Skeletal muscle satellite cell (primary cell): Measurements from ENCODE around the gene ANKRD61. TPM values are rescaled to one million over a fixed set of nuclear protein-coding genes. Genes with fewer than 3 reads are reported as not detected.
"Not testable (repeated sequence)": the region's sequence is repeated elsewhere in the genome, so short reads cannot be mapped to it uniquely, and the experiment has no call there.

Source experiments
- H3K27me3 ChIP-seq: 2 replicates; pipeline ENCODE4 v1.7.0; 2013; ENCODE audit warnings: low read length; ENCODE audit not compliant: control insufficient read depth, insufficient read depth
- H3K36me3 ChIP-seq: 2 replicates; pipeline ENCODE4 v1.7.0; 2013; ENCODE audit warnings: mild to moderate bottlenecking, control low read depth, low read length; ENCODE audit not compliant: insufficient read depth
- H3K4me1 ChIP-seq: 2 replicates; pipeline ENCODE4 v1.7.0; 2013; ENCODE audit warnings: low read length; ENCODE audit not compliant: control insufficient read depth, insufficient read depth
- H3K4me2 ChIP-seq: 2 replicates; pipeline ENCODE4 v1.7.0; 2013; ENCODE audit warnings: mild to moderate bottlenecking, low read length
- H3K4me3 ChIP-seq: 2 replicates; pipeline ENCODE4 v1.7.0; 2013; ENCODE audit warnings: low read length
- H3K9ac ChIP-seq: 2 replicates; pipeline ENCODE4 v1.7.0; 2013; ENCODE audit warnings: mild to moderate bottlenecking, low read depth, low read length, moderate library complexity
- H3K9me3 ChIP-seq: replicated peaks from 2 replicates; pipeline ENCODE4 v1.7.0; 2013; ENCODE audit warnings: mild to moderate bottlenecking, control low read depth, low read length
- total RNA-seq: library from RNA; depleted of rRNA; stranded (reverse); fragments of >200 nt; gene quantifications from 2 replicates; pipeline ENCODE4 v1.2.3, GENCODE V29; 2012; rRNA removed

The ANKRD61 gene
- 0.22 and 0.51 TPM in 2 replicates for total RNA-seq

DNA sequence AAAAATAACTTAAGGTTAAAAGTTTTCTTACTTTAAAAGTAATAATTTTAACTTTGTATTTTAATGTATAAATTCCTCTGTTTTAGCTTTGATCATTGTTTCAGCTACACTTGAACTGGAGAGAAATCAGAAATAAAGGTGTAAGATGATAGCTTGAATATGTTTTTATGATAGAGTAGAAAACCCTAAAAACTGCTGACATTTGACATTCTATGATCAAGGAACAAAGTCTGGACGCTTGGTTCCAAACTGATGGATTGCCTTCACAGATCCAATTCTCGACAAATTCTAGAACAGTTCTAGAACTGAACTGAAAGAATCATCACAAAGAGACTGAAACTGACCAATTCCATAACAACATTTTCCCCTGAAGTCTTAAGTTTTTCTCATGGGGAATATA is at the start of gene ANKRD61:
Gene ANKRD61, plus strand, starts transcription at position 389 of the 400 bp plus-strand sequence. Its CDS starts 0 bp downstream, at position 389.
- no peaks in the 10 kb centered on the region for H3K4me1 ChIP-seq
- no peak within 1 kb of the TSS for H3K4me2 ChIP-seq
- H3K9me3 ChIP-seq, result no peaks in the 10 kb centered on the region
- no peak within 1 kb of the TSS for H3K4me3 ChIP-seq
- no peaks in the 10 kb centered on the region for H3K27me3 ChIP-seq
- H3K9ac ChIP-seq, result no peak within 1 kb of the TSS
- peaks cover 60% of the 10 kb centered on the region for H3K36me3 ChIP-seq

- not testable (repeated sequence) for H3K36me3 ChIP-seq
These were observed 44.1 kb upstream of the ANKRD61 start for GRCh38 chr7:5987061-5987460.

GRCh38 chr7:5997210-5997808 is 33.9 kb upstream of the ANKRD61 start:
- Histone ChIP-seq H3K27me3 (no peaks in the 10 kb centered on the region), H3K4me3 (no peak overlapping the region), H3K9ac (no peak overlapping the region), H3K36me3 (peaks cover 23% of the 10 kb centered on the region), H3K4me1 (peaks cover 10% of the 10 kb centered on the region), H3K9me3 (no peaks in the 10 kb centered on the region), H3K4me2 (no peak overlapping the region)

More at GRCh38 chr7:5987061-5987460, 44.1 kb upstream of the ANKRD61 start:
- not testable (repeated sequence) for H3K9me3 ChIP-seq, H3K4me2 ChIP-seq, H3K4me1 ChIP-seq, H3K9ac ChIP-seq, H3K27me3 ChIP-seq, H3K4me3 ChIP-seq

GRCh38 chr7:6007386-6007785 is 23.8 kb upstream of the ANKRD61 start:
- Histone ChIP-seq H3K4me3 (no peak overlapping the region), H3K4me2 (no peak overlapping the region), H3K4me1 (peaks cover 10% of the 10 kb centered on the region), H3K9ac (no peak overlapping the region), H3K9me3 (no peaks in the 10 kb centered on the region), H3K27me3 (no peaks in the 10 kb centered on the region), H3K36me3 (peaks cover 5% of the 10 kb centered on the region)

DNA sequence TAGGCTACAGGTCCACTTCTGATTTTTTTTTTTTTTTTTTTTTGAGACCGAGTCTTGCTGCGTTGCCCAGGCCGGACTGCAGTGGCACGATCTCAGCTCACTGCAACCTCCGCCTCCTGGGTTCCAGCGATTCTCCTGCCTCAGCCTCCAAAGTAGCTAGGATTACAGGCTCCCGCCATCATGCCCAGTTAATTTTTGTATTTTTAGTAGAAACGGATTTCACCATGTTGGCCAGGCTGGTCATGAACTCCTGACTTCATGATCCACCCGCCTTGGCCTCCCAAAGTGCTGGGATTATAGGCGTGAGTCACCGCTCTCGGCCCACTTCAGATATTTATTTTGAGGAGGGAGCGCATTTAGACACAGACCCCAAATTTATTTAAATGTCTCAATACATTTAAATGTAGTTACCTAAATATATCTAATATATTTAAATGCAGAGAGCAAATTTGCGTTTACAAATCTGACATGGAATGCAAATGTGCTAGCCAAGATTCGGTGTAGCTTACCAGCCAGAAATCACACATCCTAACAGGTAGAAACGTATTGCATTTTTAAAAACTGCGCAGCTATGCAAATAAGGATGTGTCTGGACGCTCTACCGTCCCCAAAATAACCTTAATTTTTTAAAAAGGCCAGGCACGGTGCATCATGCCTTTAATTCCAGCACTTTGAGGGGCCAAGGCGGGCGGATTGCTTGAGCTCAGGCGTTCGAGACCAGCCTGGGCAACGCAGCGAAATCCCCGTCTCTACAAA is 23.2 kb upstream of the ANKRD61 start:
- H3K36me3 ChIP-seq, result peaks cover 11% of the 10 kb centered on the region
- H3K4me1 ChIP-seq, H3K27me3 ChIP-seq, H3K9me3 ChIP-seq: not testable (repeated sequence)
- peak overlapping the region; percentile 95 for H3K4me3 ChIP-seq
- peak overlapping the region; percentile 93 for H3K4me2 ChIP-seq
- H3K9ac ChIP-seq, result peak overlapping the region; percentile 92

DNA sequence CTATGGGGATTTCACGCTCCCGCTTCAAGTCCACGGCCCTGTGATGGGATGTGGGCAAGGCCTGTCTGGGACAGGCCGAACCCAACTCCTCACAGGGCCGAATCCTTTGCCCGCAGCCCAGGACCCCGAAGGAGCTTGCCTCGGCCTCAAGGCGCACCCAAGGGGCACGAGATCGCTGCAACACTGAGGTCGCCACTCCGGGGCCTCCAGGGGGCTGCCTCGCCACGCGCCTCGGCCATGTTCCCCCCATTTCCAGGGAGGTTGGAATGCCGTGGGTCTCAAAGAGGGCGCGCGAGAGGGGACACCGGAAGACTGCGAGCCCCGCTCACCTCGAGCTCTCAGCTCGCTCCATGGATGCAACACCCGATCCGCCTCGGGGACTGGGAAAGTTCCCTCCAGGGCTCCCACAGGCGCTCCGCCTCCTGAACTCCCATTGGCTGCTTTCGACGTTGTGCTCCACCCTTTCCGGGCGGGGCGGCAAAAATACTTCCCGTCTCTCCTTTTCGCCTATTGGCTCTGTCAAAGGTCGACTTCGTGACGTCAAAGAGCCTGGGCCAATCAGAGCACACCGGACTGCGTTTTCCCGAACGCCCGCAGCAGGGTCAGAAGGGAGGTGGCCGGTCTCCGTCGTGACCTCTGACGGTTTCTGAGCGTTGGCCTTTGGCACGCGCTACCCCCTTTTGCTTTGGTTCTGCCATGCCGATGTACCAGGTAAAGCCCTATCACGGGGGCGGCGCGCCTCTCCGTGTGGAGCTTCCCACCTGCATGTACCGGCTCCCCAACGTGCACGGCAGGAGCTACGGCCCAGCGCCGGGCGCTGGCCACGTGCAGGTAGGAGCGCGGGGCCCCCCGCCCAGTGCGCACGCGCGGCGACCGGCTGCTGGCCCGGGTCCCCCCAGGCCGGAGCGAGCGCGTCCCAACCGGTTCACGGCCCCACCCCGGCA is 22.2 kb upstream of the ANKRD61 start, which contains the start of the genes AIMP2 and PMS2:
Gene AIMP2, plus strand, starts transcription at position 605 of the 944 bp plus-strand sequence. Its CDS starts 92 bp downstream, at position 697.
Gene PMS2, minus strand, starts transcription at position 382 of the 944 bp plus-strand sequence. Its CDS starts 30 bp downstream, at position 352.
- H3K36me3 ChIP-seq, result peaks cover 11% of the 10 kb centered on the region
- peak within 1 kb of the TSS; percentile 95 for H3K9ac ChIP-seq
- H3K4me1 ChIP-seq, result peaks cover 10% of the 10 kb centered on the region
- peak within 1 kb of the TSS; percentile 95 for H3K4me3 ChIP-seq
- no peaks in the 10 kb centered on the region for H3K9me3 ChIP-seq
- no peaks in the 10 kb centered on the region for H3K27me3 ChIP-seq
- H3K4me2 ChIP-seq, result peak within 1 kb of the TSS; percentile 93

GRCh38 chr7:6010370-6010769 is 20.8 kb upstream of the ANKRD61 start:
- H3K27me3 ChIP-seq, H3K9me3 ChIP-seq: not testable (repeated sequence)
- peaks cover 15% of the 10 kb centered on the region for H3K4me1 ChIP-seq
- peak overlapping the region; percentile 95 for H3K4me3 ChIP-seq
- peaks cover 15% of the 10 kb centered on the region for H3K36me3 ChIP-seq
- peak overlapping the region; percentile 87 for H3K4me2 ChIP-seq
- peak overlapping the region; percentile 95 for H3K9ac ChIP-seq

GRCh38 chr7:6011541-6011940 is 19.6 kb upstream of the ANKRD61 start:
- H3K27me3 ChIP-seq, result no peaks in the 10 kb centered on the region
- no peaks in the 10 kb centered on the region for H3K9me3 ChIP-seq
- peaks cover 16% of the 10 kb centered on the region for H3K36me3 ChIP-seq
- H3K4me1 ChIP-seq, result peaks cover 25% of the 10 kb centered on the region
- H3K4me3 ChIP-seq, result no peak overlapping the region
- H3K4me2 ChIP-seq, result no peak overlapping the region
- H3K9ac ChIP-seq, result no peak overlapping the region

DNA sequence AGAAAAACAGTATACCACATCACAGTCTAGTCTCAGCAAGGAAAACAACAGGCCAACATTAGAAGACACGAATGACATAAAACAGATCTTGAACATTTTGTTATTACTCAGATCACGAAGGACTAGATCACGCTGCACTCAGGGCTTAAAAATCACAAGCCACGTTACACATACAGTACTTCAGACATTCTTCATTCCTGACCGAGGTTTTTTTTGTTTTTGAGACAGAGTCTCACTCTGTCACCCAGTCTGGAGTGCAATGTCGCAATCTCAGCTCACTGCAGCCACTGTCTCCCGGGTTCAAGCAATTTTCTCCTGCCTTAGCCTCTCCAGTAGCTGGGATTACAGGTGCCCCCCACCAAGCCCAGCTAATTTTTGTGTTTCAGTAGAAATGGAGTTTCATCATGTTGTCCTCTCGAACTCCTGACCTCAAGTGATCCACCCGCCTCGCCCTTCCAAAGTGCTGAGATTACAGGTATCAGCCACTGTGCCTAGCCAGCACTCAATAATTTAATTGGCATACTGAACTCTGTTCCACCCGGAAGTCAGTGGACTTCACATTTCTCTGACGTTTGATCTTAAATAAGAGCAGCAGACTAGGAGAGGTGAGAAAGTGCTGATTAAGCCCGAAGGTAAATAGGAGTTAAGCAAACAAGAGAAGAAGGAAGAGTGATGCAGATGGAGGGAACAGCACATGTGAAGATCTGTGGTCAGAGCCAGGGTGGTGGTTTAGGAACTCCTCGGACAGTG is 18.6 kb upstream of the ANKRD61 start:
- H3K4me2 ChIP-seq, result no peak overlapping the region
- H3K36me3 ChIP-seq, result peaks cover 24% of the 10 kb centered on the region
- no peak overlapping the region for H3K9ac ChIP-seq
- H3K9me3 ChIP-seq, result no peaks in the 10 kb centered on the region
- H3K27me3 ChIP-seq, result no peaks in the 10 kb centered on the region
- no peak overlapping the region for H3K4me3 ChIP-seq
- peaks cover 28% of the 10 kb centered on the region for H3K4me1 ChIP-seq

DNA sequence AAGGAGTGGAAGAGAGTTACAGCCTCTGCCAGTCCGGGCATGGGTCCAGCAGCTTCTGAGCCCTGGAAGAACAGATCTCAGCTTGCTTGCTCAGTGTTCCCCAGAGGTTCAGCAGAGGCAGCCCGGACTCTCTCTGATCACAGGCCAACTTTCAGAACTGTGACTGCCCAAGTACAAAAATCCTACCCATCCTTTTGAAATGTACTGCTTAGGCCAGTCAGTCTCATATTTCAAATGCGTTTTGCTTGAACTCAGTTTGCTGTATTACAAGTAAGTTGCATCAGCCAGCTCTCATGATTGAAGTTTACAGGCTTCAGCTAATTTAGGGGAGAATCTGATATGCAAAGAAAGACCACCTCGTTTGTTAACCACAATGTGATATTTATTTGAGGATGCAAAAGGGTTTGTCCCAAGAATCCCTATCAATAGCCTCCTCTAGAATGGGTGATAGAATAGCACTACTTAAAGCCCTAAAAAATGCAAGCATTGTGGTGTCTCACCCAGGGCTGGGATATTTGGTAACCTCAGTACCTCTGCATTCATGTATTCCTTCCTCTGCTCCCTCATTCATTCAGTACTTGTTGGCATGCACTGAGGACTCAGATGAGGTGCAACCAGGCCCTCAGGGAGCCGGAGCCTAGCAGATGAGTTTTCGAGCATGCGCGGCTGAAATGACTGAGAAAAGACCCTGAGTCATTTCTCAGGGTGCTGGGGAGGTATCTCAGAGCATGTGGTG is 15.1 kb upstream of the ANKRD61 start:
- Histone ChIP-seq H3K27me3 (no peaks in the 10 kb centered on the region), H3K4me3 (no peak overlapping the region), H3K4me1 (peaks cover 18% of the 10 kb centered on the region), H3K9ac (peak overlapping the region; percentile 44), H3K36me3 (peaks cover 52% of the 10 kb centered on the region), H3K9me3 (no peaks in the 10 kb centered on the region), H3K4me2 (peak overlapping the region; percentile 41)
